Suprapubic skin (tissue), 3 donors: Measurements from ENCODE around the gene AMPD3.

Experiments used
- POLR2A ChIP-seq, 2 donors: fragments of 450-650 bp; IDR thresholded peaks; one replicate each; pipeline ENCODE4 v1.6.1; 2017; ENCODE audit warnings: antibody characterized with exemption in 2 of 2, mild to moderate bottlenecking in 2 of 2, moderate library complexity in 2 of 2
- TF ChIP-seq, protein P1 (sequence below), 2 donors: fragments of 200-600 bp in 1 of 2; fragments of 450-650 bp in 1 of 2; sonication (generic) in 1 of 2; IDR thresholded peaks; one replicate each; pipeline ENCODE4 v1.5.1; 2016 to 2019; ENCODE audit warnings: antibody characterized with exemption in 2 of 2, mild to moderate bottlenecking in 1 of 2, moderate library complexity in 1 of 2

DNA sequence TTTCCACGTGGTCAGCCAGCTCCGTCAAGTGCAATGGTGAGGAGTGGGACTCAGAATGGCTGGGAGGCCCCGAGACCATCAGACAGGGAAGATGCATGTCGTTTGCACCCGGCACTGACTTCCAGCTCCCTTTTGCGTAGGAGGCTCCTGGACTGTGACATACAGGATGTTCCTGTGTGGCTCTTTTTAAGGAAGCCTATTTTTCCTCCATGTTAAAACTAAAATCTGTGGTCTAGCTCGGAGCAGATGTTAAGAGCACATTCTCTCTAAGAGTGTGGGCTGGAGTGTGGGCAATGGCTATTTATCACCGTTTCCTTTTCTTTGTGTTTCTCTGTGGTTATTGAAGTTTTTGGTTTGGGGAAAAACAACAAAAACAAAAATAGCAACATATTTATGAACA lies 40.9 kb upstream of the AMPD3 start:
- TF ChIP-seq, protein P1, sequence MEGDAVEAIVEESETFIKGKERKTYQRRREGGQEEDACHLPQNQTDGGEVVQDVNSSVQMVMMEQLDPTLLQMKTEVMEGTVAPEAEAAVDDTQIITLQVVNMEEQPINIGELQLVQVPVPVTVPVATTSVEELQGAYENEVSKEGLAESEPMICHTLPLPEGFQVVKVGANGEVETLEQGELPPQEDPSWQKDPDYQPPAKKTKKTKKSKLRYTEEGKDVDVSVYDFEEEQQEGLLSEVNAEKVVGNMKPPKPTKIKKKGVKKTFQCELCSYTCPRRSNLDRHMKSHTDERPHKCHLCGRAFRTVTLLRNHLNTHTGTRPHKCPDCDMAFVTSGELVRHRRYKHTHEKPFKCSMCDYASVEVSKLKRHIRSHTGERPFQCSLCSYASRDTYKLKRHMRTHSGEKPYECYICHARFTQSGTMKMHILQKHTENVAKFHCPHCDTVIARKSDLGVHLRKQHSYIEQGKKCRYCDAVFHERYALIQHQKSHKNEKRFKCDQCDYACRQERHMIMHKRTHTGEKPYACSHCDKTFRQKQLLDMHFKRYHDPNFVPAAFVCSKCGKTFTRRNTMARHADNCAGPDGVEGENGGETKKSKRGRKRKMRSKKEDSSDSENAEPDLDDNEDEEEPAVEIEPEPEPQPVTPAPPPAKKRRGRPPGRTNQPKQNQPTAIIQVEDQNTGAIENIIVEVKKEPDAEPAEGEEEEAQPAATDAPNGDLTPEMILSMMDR (IDR thresholded peaks at IDR 0.05): no peak
- no peak for TF ChIP-seq POLR2A (IDR thresholded peaks at IDR 0.05)
